ENCODE results near the gene PBX1. TPM values are rescaled to one million over a fixed set of nuclear protein-coding genes. Genes with fewer than 3 reads are reported as not detected.

PBX1 gene
- total RNA-seq, 1 donor from 2014 or later: 52.2 TPM

- intact Hi-C loops (cut with DNase I): no loop called here
Measured at GRCh38 chr1:164631751-164632150, 72.8 kb downstream of the PBX1 start.

GRCh38 chr1:164633997-164634396, 75.0 kb downstream of the PBX1 start:
- intact Hi-C loops (cut with DNase I): no loop called here
- no peak for DNase-seq (ENCODE audit: low spot score)

More at GRCh38 chr1:164631751-164632150, 72.8 kb downstream of the PBX1 start:
- no peak for DNase-seq (ENCODE audit: low spot score)

GRCh38 chr1:164635059-164635802, 76.2 kb downstream of the PBX1 start:
- intact Hi-C loops (cut with DNase I): loop anchor here (5.0 kb wide), 1 partner anchor 147 kb away; no protein-coding TSS in a partner anchor
- no peak for DNase-seq (ENCODE audit: low spot score)

GRCh38 chr1:164635803-164636731, 77.1 kb downstream of the PBX1 start:
- no peak for DNase-seq (ENCODE audit: low spot score)
- intact Hi-C loops (cut with DNase I): loop anchor here (5.0 kb wide), 1 partner anchor 146 kb away; no protein-coding TSS in a partner anchor

GRCh38 chr1:164636757-164637156, 77.8 kb downstream of the PBX1 start:
- no peak for DNase-seq (ENCODE audit: low spot score)
- intact Hi-C loops (cut with DNase I): loop anchor here (5.0 kb wide), 1 partner anchor 146 kb away; no protein-coding TSS in a partner anchor

- intact Hi-C loops (cut with DNase I): loop anchor here (2.0 to 5.0 kb wide), 2 partner anchors 15 to 145 kb away; no protein-coding TSS in a partner anchor
- DNase-seq (ENCODE audit: low spot score): no peak
Measured at GRCh38 chr1:164637461-164638375, 78.7 kb downstream of the PBX1 start.

- intact Hi-C loops (cut with DNase I): loop anchor here (2.0 to 5.0 kb wide), 2 partner anchors 16 to 144 kb away; no protein-coding TSS in a partner anchor
- DNase-seq (ENCODE audit: low spot score): no peak
Measured at GRCh38 chr1:164638492-164639202, 79.7 kb downstream of the PBX1 start.

- no peak for DNase-seq (ENCODE audit: low spot score)
- intact Hi-C loops (cut with DNase I): loop anchor here (5.0 kb wide), 1 partner anchor 61 kb away; no protein-coding TSS in a partner anchor
Measured at GRCh38 chr1:164640686-164641352, 81.8 kb downstream of the PBX1 start.

- no peak for DNase-seq (ENCODE audit: low spot score)
- intact Hi-C loops (cut with DNase I): loop anchor here (5.0 kb wide), 1 partner anchor 61 kb away; no protein-coding TSS in a partner anchor
Measured at GRCh38 chr1:164641353-164641730, 82.4 kb downstream of the PBX1 start.

- no peak for DNase-seq (ENCODE audit: low spot score)
- intact Hi-C loops (cut with DNase I): loop anchor here (5.0 kb wide), 1 partner anchor 59 kb away; no protein-coding TSS in a partner anchor
Measured at GRCh38 chr1:164643018-164643417, 84.0 kb downstream of the PBX1 start.

GRCh38 chr1:164644268-164644667, 85.3 kb downstream of the PBX1 start:
- intact Hi-C loops (cut with DNase I): loop anchor here (5.0 kb wide), 1 partner anchor 58 kb away; no protein-coding TSS in a partner anchor
- no peak for DNase-seq (ENCODE audit: low spot score)

- DNase-seq (ENCODE audit: low spot score): no peak
- intact Hi-C loops (cut with DNase I): loop anchor here (5.0 kb wide), 2 partner anchors 42 to 57 kb away; no protein-coding TSS in a partner anchor
Measured at GRCh38 chr1:164644774-164645644, 86.0 kb downstream of the PBX1 start.

- intact Hi-C loops (cut with DNase I): loop anchor here (5.0 kb wide), 1 partner anchor 41 kb away; no protein-coding TSS in a partner anchor
- no peak for DNase-seq (ENCODE audit: low spot score)
Measured at GRCh38 chr1:164645921-164646320, 86.9 kb downstream of the PBX1 start.

- intact Hi-C loops (cut with DNase I): loop anchor here (5.0 kb wide), 1 partner anchor 40 kb away; no protein-coding TSS in a partner anchor
- no peak for DNase-seq (ENCODE audit: low spot score)
Measured at GRCh38 chr1:164647211-164647610, 88.2 kb downstream of the PBX1 start.

GRCh38 chr1:164648636-164649035, 89.7 kb downstream of the PBX1 start:
- no peak for DNase-seq (ENCODE audit: low spot score)
- intact Hi-C loops (cut with DNase I): loop anchor here (5.0 kb wide), 1 partner anchor 39 kb away; no protein-coding TSS in a partner anchor

- intact Hi-C loops (cut with DNase I): loop anchor here (5.0 kb wide), 1 partner anchor 38 kb away; no protein-coding TSS in a partner anchor
- DNase-seq (ENCODE audit: low spot score): no peak
Measured at GRCh38 chr1:164649146-164649545, 90.2 kb downstream of the PBX1 start.

Data from cardiac septum (tissue), 1 donor.